GM12891 (cell line): ENCODE data around the gene CSNK2A2.

Experiments used
- POLR2A ChIP-seq: IDR thresholded peaks from 2 replicates; pipeline ENCODE4 v1.6.1; 2011; ENCODE audit warnings: low read depth, low read length, control low read depth
- POLR2AphosphoS5 ChIP-seq: IDR thresholded peaks from 2 replicates; pipeline ENCODE4 v1.6.1; 2011; ENCODE audit warnings: low read depth, low read length, control low read depth
- TAF1 ChIP-seq: IDR thresholded peaks from 2 replicates; pipeline ENCODE4 v1.6.1; 2011; ENCODE audit warnings: low read depth, low read length, control low read depth

GRCh38 chr16:58198803-58199411, 1.0 kb upstream of the CSNK2A2 start:
- TF ChIP-seq TAF1 = no peak
- TF ChIP-seq POLR2AphosphoS5 = no peak
- no peak for TF ChIP-seq POLR2A
